NK-92 (cell line): ENCODE results near the gene TLCD2.
"Not testable (repeated sequence)": the region's sequence is repeated elsewhere in the genome, so short reads cannot be mapped to it uniquely, and the experiment has no call there.

Experiments used
- DNase-seq: peaks from one replicate; lab custom pipeline; 2025; ENCODE audit not compliant: unreplicated experiment; lab: John Stamatoyannopoulos, UW

TLCD2 gene

GRCh38 chr17:1718362-1719165, 8.4 kb upstream of the TLCD2 start:
- DNase-seq: no peak

- DNase-seq: no peak
Observed at GRCh38 chr17:1716912-1717695, 6.9 kb upstream of the TLCD2 start.

GRCh38 chr17:1716076-1716911, 6.1 kb upstream of the TLCD2 start:
- DNase-seq: peak; percentile 89

- DNase-seq: no peak
Observed at GRCh38 chr17:1715803-1716075, 5.6 kb upstream of the TLCD2 start.

- no peak for DNase-seq
Observed at GRCh38 chr17:1714980-1715802, 5.0 kb upstream of the TLCD2 start.

- no peak for DNase-seq
Observed at GRCh38 chr17:1714427-1714979, 4.3 kb upstream of the TLCD2 start.

GRCh38 chr17:1713878-1714426, 3.8 kb upstream of the TLCD2 start:
- no peak for DNase-seq

- DNase-seq: no peak
Observed at GRCh38 chr17:1713160-1713877, 3.1 kb upstream of the TLCD2 start.

- DNase-seq: no peak
Observed at GRCh38 chr17:1712271-1712670, 2.1 kb upstream of the TLCD2 start.

- DNase-seq: no peak
Observed at GRCh38 chr17:1711804-1712203, 1.6 kb upstream of the TLCD2 start.

GRCh38 chr17:1710807-1711553, 803 bp upstream of the TLCD2 start:
- DNase-seq: no peak

GRCh38 chr17:1709403-1709951, 700 bp downstream of the TLCD2 start:
- no peak for DNase-seq

- not testable (repeated sequence) for DNase-seq
Observed at GRCh38 chr17:1708791-1709346, 1.3 kb downstream of the TLCD2 start.

- DNase-seq: no peak
Observed at GRCh38 chr17:1707107-1707506, 3.1 kb downstream of the TLCD2 start.

GRCh38 chr17:1705004-1705403, 5.2 kb downstream of the TLCD2 start:
- no peak for DNase-seq

- DNase-seq: no peak
Observed at GRCh38 chr17:1703063-1703462, 7.1 kb downstream of the TLCD2 start.

- DNase-seq: not testable (repeated sequence)
Observed at GRCh38 chr17:1699891-1700290, 10.3 kb downstream of the TLCD2 start.

GRCh38 chr17:1697681-1698080, 12.5 kb downstream of the TLCD2 start:
- no peak for DNase-seq
